GM12878 (cell line): ENCODE measurements around the gene DLST. TPM values are rescaled to one million over a fixed set of nuclear protein-coding genes. Genes with fewer than 3 reads are reported as not detected.

Experiments
- ATAC-seq: fragments of 200-7000 bp; cut with Tn5 transposase; 3 replicates; pipeline ENCODE4 v1.9.1; 2020; ENCODE audit warnings: mild to moderate bottlenecking, moderate library complexity
- BruUV-seq: library from RNA; stranded (reverse); fragments of 400-500 nt; replicated peaks from 2 replicates; lab custom pipeline; 2021; lab: Mats Ljungman, UMichigan
- CTCF ChIA-PET: fragments of 300-600 bp; sonication (Branson Sonifier 250); formaldehyde crosslinking; extraction: SDS; loops from one replicate; lab custom pipeline; 2021; ENCODE audit warnings: inconsistent platforms; lab: Yijun Ruan, JAX
- POLR2A ChIA-PET: fragments of 350-600 bp; formaldehyde crosslinking; extraction: SDS; loops from one replicate; lab custom pipeline; 2021; ENCODE audit warnings: inconsistent platforms; lab: Charles Lee
- RAD21 ChIA-PET: fragments of 300-600 bp; sonication (Branson Sonifier 250); formaldehyde crosslinking; loops from one replicate; lab custom pipeline; 2023; ENCODE audit warnings: antibody characterized with exemption; ENCODE audit not compliant: unreplicated experiment; lab: Charles Lee
- SMC1A ChIA-PET: fragments of 300-600 bp; sonication (Branson Sonifier 250); formaldehyde crosslinking; loops from one replicate; lab custom pipeline; 2023; ENCODE audit not compliant: unreplicated experiment, uncharacterized antibody; lab: Charles Lee
- DNase-seq: peaks from one replicate; pipeline ENCODE4 v3.0.0-alpha.2; 2011; ENCODE audit warnings: low read depth, low spot score
- FAIRE-seq: peaks from 3 replicates; lab custom pipeline; 2011; peaks lifted over from hg19 to GRCh38; lab: Jason Lieb, UNC
- H2AFZ ChIP-seq: 2 replicates; pipeline ENCODE4 v1.6.0; 2011; ENCODE audit warnings: low read depth, low read length, control low read depth; ENCODE audit not compliant: control insufficient read depth
- H3K27ac ChIP-seq: 2 replicates; pipeline ENCODE4 v1.5.1; 2011; ENCODE audit warnings: control low read depth; ENCODE audit not compliant: control insufficient read depth, insufficient read depth
- H3K27me3 ChIP-seq, 2 experiments: replicated peaks in 1 of 2; 2 replicates each; pipeline versions ENCODE4 v1.6.0 to v1.6.1; 2011; ENCODE audit warnings: low read length in 1 of 2; ENCODE audit not compliant: control insufficient read depth in 2 of 2, insufficient read depth in 2 of 2
- H3K36me3 ChIP-seq, 2 experiments: 2 replicates each; pipeline ENCODE4 v1.5.1; 2011; ENCODE audit warnings: low read length in 1 of 2; ENCODE audit not compliant: control insufficient read depth in 2 of 2, insufficient read depth in 2 of 2
- H3K4me1 ChIP-seq: 2 replicates; pipeline ENCODE4 v1.6.1; 2011; ENCODE audit warnings: mild to moderate bottlenecking, low read length, moderate library complexity, mixed read lengths; ENCODE audit not compliant: control insufficient read depth, insufficient read depth
- H3K4me2 ChIP-seq: 2 replicates; pipeline ENCODE4 v1.6.0; 2011; ENCODE audit warnings: control low read depth; ENCODE audit not compliant: control insufficient read depth, insufficient read depth
- H3K4me3 ChIP-seq: fragments of 200-600 bp; sonication (generic); 2 replicates; pipeline ENCODE4 v1.5.1; 2016
- H3K79me2 ChIP-seq: 2 replicates; pipeline ENCODE4 v1.6.0; 2011; ENCODE audit warnings: low read length; ENCODE audit not compliant: control insufficient read depth, insufficient read depth
- H3K9ac ChIP-seq: 2 replicates; pipeline ENCODE4 v1.8.0; 2011; ENCODE audit warnings: low read length, control low read depth, mixed read lengths; ENCODE audit not compliant: control insufficient read depth, insufficient read depth
- H3K9me3 ChIP-seq: replicated peaks from 3 replicates; pipeline ENCODE4 v1.5.1; 2011; ENCODE audit warnings: mild to moderate bottlenecking, low read length; ENCODE audit not compliant: control insufficient read depth, insufficient read depth
- H4K20me1 ChIP-seq: 2 replicates; pipeline ENCODE4 v1.6.0; 2011; ENCODE audit not compliant: control insufficient read depth, insufficient read depth
- BCL3 ChIP-seq: IDR thresholded peaks from 2 replicates; pipeline ENCODE4 v1.6.1; 2011; ENCODE audit warnings: borderline replicate concordance, low read depth, mild to moderate bottlenecking, moderate library complexity, low read length; ENCODE audit not compliant: insufficient read depth, poor library complexity, severe bottlenecking
- CTCF ChIP-seq, 3 experiments: IDR thresholded peaks in 2 of 3; conservative IDR thresholded peaks in 1 of 3; 2 replicates each; pipeline ENCODE4 v1.5.1; 2011; ENCODE audit warnings: low read depth in 3 of 3, low read length in 3 of 3, mild to moderate bottlenecking in 3 of 3, control low read depth in 2 of 3, moderate library complexity in 2 of 3, inconsistent platforms in 1 of 3, mixed read lengths in 1 of 3; ENCODE audit not compliant: control insufficient read depth in 2 of 3, insufficient read depth in 1 of 3; ENCODE audit errors: extremely low read depth in 1 of 3
- PAX8 ChIP-seq: fragments of 450-650 bp; IDR thresholded peaks from 2 replicates; pipeline ENCODE4 v1.6.1; 2017; ENCODE audit warnings: mild to moderate bottlenecking, moderate library complexity
- POLR2A ChIP-seq: IDR thresholded peaks from 2 replicates; pipeline ENCODE4 v1.6.1; 2011; ENCODE audit warnings: low read depth, mild to moderate bottlenecking, low read length
- RUNX3 ChIP-seq: IDR thresholded peaks from 2 replicates; pipeline ENCODE4 v1.6.1; 2012; ENCODE audit warnings: low read length, inconsistent platforms
- WGBS: methylation state at CpG from one replicate; pipeline ENCODE4 v1.1.6; 2016; ENCODE audit warnings: low lambda C conversion rate; ENCODE audit not compliant: insufficient replicate concordance, insufficient coverage; ENCODE audit errors: missing lambda C conversion rate; 5-methylcytosine and 5-hydroxymethylcytosine counted together
- in situ Hi-C: fragments of 300-500 bp; cut with MboI; formaldehyde crosslinking; loops from 9 replicates; pipeline ENCODE4 v1.14.3; 2018; ENCODE audit warnings: mixed read lengths
- intact Hi-C: fragments of 100-400 bp; cut with micrococcal nuclease; formaldehyde crosslinking; loops from one replicate; pipeline ENCODE4 v1.14.2; 2022; ENCODE audit not compliant: unreplicated experiment
- polyA plus RNA-seq, 11 experiments: library from polyadenylated mRNA; depleted of rRNA in 4 of 11; unstranded in 6 of 11; stranded (reverse) in 5 of 11; fragments of >200 nt; fragmentation: Nextera tagmentation in 4 of 11; fragmentation: Illumina TruSeq in 1 of 11; extraction: Ambion mirVana in 4 of 11; extraction: Trizol in 1 of 11; gene quantifications; 1 replicate in 1 of 11; 2 replicates in 10 of 11; pipeline versions ENCODE4 v1.2.1 to v1.2.3, GENCODE V29; 2011 to 2016; ENCODE audit warnings: inconsistent platforms in 2 of 11, missing spikeins in 2 of 11, low read depth in 1 of 11
- total RNA-seq, 4 experiments: library from RNA; depleted of rRNA in 3 of 4; stranded (reverse); fragments of >200 nt in 3 of 4; fragmentation: Illumina TruSeq in 1 of 4; extraction: Trizol in 1 of 4; gene quantifications; 2 replicates each; pipeline versions ENCODE4 v1.2.1 to v1.2.3, GENCODE V29; 2013 to 2021

Gene DLST
- total and polyA plus RNA-seq, 10 of the 15 experiments (the other 5 are each of a cell fraction or from before 2014, with no cell fraction given): 2.9 to 141 (median 67.7) TPM

GRCh38 chr14:74942608-74943007, 60.9 kb downstream of the DLST start:
- peak overlapping the region; percentile 83 for H3K4me2 ChIP-seq
- H3K9ac ChIP-seq: peak overlapping the region; percentile 72; the same call in 1 of the 2 replicates
- peak; percentile 35 for FAIRE-seq
- H3K9me3 ChIP-seq: no peaks in the 10 kb centered on the region; the same call in 2 of the 3 replicates
- intact Hi-C loops: loop anchor here (1.0 to 10.0 kb wide), 2 partner anchors 60 to 362 kb away; partner anchors contain the start of gene EIF2B2
- in situ Hi-C loops: no loop called here
- H3K27ac ChIP-seq: peak overlapping the region; percentile 55
- H3K4me1 ChIP-seq: peaks cover 45% of the 10 kb centered on the region
- BruUV-seq: no TSS peak
- ATAC-seq: peak; percentile 22
- WGBS: 11% methylated on average over 11 of the region's 11 CpGs
- no peaks in the 10 kb centered on the region for H3K79me2 ChIP-seq
- ChIA-PET SMC1A (interaction anchor here (1.0 to 1.7 kb wide), 4 partner anchors 83 to 129 kb away, joined by 3 to 5 read pairs (median 3); partner anchors contain the start of gene ACYP1), RAD21 (interaction anchor here (0.6 to 1.9 kb wide), 6 partner anchors 9 to 572 kb away, joined by 3 to 8 read pairs (median 4); no protein-coding TSS in a partner anchor), CTCF (interaction anchor here (0.8 to 9.1 kb wide), 9 partner anchors 8 to 146 kb away, joined by 3 to 129 read pairs (median 4); partner anchors contain the start of gene ACYP1), POLR2A (interaction anchor here (0.7 to 2.2 kb wide), 10 partner anchors 9 to 146 kb away, joined by 3 to 8 read pairs (median 4); partner anchors contain the start of genes EIF2B2 and PGF)
- H2AFZ ChIP-seq: peak overlapping the region; percentile 84
- DNase-seq: no peak
- no peaks in the 10 kb centered on the region for H3K27me3 ChIP-seq
- peak overlapping the region; percentile 48 for H3K4me3 ChIP-seq
- TF ChIP-seq BCL3: no peak
- TF ChIP-seq POLR2A: peak; percentile 45
- TF ChIP-seq PAX8: no peak
- TF ChIP-seq RUNX3: peak; percentile 9; the same call in 1 of the 2 replicates
- TF ChIP-seq CTCF (IDR thresholded peaks at IDR 0.05 in 2 of 3, conservative IDR thresholded peaks at IDR 0.05 in 1 of 3; ENCODE audit: control insufficient read depth in 2 of 3, extremely low read depth in 1 of 3, insufficient read depth in 1 of 3, low read depth in 3 of 3, low read length in 3 of 3): 0 out of 6 replicates have a peak, but pooled peaks of 1 of the 3 experiments have one; percentile 8
- no peaks in the 10 kb centered on the region for H3K36me3 ChIP-seq
- H4K20me1 ChIP-seq: no peaks in the 10 kb centered on the region
